Measurements from ENCODE around the gene MSTN.
"Not testable (repeated sequence)": the region's sequence is repeated elsewhere in the genome, so short reads cannot be mapped to it uniquely, and the experiment has no call there.

Gene MSTN

GRCh38 chr2:190062053-190062452 lies 476 bp downstream of the MSTN start:
- DNase-seq, result no peak

GRCh38 chr2:190060626-190061025 lies 1.9 kb downstream of the MSTN start:
- no peak for DNase-seq

GRCh38 chr2:190060019-190060418 lies 2.5 kb downstream of the MSTN start:
- no peak for DNase-seq

- DNase-seq, result no peak
These were observed 9.1 kb downstream of the MSTN start for GRCh38 chr2:190053426-190053825.

GRCh38 chr2:190052307-190052706 lies 10.2 kb downstream of the MSTN start:
- no peak for DNase-seq

- no peak for DNase-seq
These were observed 11.3 kb downstream of the MSTN start for GRCh38 chr2:190051223-190051622.

- no peak for DNase-seq
These were observed 12.5 kb downstream of the MSTN start for GRCh38 chr2:190050001-190050400.

- no peak for DNase-seq
These were observed 17.7 kb downstream of the MSTN start for GRCh38 chr2:190044866-190045265.

GRCh38 chr2:190043441-190043840 lies 19.1 kb downstream of the MSTN start:
- no peak for DNase-seq

- no peak for DNase-seq
These were observed 26.5 kb downstream of the MSTN start for GRCh38 chr2:190036071-190036470.

- DNase-seq, result not testable (repeated sequence)
These were observed 28.1 kb downstream of the MSTN start for GRCh38 chr2:190034417-190034816.

- DNase-seq, result no peak
These were observed 30.4 kb downstream of the MSTN start for GRCh38 chr2:190031969-190032618.

GRCh38 chr2:190023860-190024259 lies 38.7 kb downstream of the MSTN start:
- DNase-seq, result no peak

- DNase-seq, result no peak
These were observed 41.8 kb downstream of the MSTN start for GRCh38 chr2:190020720-190021119.

- DNase-seq, result no peak
These were observed 44.7 kb downstream of the MSTN start for GRCh38 chr2:190017837-190018236.

GRCh38 chr2:190015969-190016368 lies 46.6 kb downstream of the MSTN start:
- not testable (repeated sequence) for DNase-seq
